ENCODE data around the gene FAM227B.
"Not testable (repeated sequence)": the region's sequence is repeated elsewhere in the genome, so short reads cannot be mapped to it uniquely, and the experiment has no call there.

FAM227B gene, protein sequence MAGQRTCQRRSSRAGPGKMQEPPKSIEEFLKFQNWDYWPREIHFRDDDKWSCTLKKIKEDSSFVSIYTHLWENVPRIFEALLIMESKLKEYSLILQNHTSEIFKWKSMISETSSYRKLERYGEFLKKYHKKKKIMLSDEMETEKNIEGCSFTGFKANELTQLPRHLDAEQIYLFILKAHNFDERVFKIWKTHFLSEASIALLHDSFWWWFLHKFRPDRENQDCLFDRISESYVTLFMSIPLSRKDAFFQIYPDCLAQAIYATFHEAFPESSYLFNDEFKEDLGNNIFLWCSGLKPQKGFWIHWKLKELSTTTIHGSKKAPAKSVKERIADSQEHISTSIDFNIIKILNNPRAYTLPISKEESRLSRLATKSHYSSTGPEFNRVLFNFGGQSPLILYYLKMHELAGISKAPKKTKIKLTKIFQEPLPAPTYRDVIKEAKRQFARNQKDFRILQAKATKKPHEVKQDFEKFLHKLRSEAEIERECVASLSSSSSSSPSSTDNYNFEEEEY

DNA sequence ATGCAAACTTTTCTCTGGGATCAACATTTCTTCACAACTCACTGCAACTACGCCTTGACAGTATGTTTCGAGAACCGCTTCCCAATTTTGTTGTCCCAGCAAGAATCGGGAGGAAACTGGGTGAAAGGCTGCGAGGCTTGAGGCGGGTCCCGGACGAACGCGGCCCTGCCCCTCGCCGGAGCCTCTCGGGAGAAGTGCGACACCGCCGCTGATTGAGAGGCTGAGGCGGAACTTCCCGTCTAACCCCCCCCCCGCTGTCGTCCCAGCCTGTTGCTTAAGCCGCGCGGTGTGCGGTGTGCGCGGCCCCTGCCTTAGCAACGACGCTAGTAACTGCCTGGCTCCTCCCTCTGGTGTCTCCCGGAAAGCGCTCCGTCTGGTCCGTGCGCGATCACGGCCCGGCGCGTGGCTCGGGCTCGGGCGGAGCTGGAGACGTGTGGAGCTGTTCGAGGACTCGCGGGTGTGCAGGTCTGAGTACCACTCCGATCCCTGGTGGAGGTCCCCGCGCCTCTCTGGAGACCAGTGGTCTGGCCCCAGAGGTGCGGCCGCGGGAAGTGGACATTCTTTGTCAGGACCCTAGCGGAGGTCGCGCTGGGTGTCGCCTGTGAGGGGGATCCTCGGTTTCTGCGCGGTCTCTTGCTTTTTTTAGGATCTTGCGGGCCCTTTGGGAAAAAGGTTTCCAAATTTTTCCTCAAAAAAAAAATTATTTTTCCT is at the start of gene FAM227B, which contains the start of gene DTWD1:
Gene FAM227B, minus strand, starts transcription at position 161 of the 711 bp plus-strand sequence. CDS start 5,647 bp downstream, outside the sequence.
Gene DTWD1, plus strand, starts transcription at position 391 of the 711 bp plus-strand sequence. CDS start 4,120 bp downstream, outside the sequence.
- in situ Hi-C loops (cut with MboI; ENCODE audit: low sequenced_read_pairs): no loop called here

DNA sequence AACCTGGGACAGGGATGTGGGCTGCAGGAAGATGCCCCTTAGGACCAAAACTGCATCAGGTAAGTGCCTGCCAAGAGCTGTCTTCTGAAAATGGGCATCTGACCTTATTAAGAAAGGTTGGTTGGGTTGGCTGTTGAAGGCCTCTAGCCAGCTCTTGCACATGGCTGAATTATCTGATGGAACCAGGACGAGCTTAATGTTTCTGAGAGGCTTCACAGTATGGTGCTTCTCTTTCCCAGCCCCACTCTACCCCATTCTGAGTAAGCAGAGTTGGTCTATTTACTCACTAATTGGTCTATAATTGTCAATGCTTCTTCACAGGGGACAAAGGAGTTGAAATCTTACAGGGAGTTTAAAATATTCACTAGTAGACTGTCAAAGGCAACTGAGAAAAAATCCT is 48.7 kb upstream of the FAM227B start:
- in situ Hi-C loops (cut with MboI; ENCODE audit: low sequenced_read_pairs): no loop called here

DNA sequence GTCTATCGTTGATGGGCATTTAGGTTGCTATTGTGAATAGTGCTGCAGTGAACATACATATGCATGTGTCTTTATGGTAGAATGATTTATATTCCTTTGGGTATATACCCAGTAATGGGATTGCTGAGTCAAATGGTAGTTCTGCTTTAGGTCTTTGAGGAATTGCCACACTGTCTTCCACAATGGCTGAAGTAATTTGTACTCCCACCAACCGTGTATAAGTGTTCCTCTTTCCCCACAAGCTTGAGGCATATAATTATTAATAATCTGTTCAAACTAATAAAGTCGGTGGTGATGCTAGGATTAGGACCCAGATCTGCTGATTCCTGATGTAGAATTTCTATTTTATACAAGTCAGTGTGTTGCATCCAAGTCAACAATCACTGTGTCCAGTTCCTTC is 45.9 kb upstream of the FAM227B start:
- in situ Hi-C loops (cut with MboI; ENCODE audit: low sequenced_read_pairs): not testable (repeated sequence)

DNA sequence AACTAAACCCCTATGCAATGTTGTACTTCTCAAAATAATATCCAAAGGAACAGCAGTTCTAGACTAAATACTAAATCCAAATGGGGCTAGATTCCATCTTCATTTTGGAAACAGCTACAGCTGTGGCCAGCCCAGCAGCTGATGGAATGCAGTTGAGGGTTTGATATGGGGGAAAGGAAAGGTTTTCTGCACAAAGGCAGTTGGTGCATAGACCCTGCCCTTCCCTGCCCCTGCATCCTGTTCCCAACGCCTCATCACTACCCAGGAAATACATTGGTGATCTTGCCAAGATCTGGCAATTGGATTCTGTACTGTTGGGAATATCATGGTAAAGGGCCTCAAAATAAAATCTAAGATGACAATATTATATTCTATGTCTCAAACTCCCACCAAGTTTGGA is 44.1 kb upstream of the FAM227B start:
- in situ Hi-C loops (cut with MboI; ENCODE audit: low sequenced_read_pairs): no loop called here

DNA sequence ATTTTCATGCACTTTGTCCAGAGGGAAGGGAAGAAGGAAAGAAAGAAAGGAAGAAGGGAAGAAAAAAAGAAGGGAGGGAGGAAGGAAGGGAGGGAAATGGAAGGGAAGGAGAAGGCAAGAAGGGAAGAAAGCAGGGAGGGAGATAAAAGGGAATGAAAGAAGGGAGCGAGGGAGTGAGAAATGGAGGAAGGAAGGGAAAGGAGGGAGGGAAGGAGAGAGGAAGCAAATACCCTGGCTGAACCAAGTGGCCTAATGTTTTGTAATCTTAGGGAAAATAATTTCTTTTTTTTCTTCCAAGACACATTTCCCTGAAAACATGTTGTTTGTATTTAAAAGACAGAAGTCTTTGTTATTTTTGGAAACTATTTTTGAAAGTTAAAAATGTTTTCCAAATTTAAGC is 36.1 kb upstream of the FAM227B start:
- in situ Hi-C loops (cut with MboI; ENCODE audit: low sequenced_read_pairs): no loop called here

DNA sequence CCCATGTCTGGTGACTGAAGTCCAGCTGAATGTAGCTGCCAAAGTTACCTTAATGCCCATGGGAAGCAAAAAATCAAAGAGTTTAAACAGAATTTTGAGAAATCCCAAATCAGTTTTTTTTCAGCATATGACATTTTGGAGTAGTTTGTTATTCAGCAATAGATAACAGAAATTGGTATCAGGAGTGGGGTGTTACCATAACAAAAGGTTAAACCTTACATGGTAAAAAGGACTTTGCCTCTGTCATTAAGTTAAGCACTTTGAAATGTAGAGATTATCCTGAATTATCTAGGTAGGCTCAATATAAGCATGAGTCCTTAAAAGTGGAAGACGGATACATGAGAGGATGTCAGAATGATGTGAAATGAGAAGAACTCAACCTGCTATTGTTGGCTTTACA is 32.3 kb upstream of the FAM227B start:
- in situ Hi-C loops (cut with MboI; ENCODE audit: low sequenced_read_pairs): no loop called here

DNA sequence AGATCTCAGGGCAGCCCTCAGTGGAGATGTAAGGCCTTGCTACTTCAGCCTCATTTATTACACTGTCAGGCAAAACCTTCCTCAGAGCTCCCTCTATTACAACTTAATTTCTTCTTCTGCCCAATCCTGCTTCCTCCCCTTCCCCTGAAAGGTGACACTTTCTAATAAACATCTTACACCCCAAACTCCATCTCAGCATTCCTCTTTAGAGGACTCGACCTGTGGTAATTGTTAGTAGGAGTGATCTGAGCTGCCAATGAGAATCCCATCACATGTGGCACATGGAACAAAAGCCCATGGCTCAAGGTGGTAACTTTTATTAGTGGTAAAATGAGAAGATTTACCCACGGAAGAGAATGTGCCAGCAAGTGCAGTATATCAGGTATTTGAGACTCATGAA is 30.1 kb upstream of the FAM227B start:
- in situ Hi-C loops (cut with MboI; ENCODE audit: low sequenced_read_pairs): no loop called here

DNA sequence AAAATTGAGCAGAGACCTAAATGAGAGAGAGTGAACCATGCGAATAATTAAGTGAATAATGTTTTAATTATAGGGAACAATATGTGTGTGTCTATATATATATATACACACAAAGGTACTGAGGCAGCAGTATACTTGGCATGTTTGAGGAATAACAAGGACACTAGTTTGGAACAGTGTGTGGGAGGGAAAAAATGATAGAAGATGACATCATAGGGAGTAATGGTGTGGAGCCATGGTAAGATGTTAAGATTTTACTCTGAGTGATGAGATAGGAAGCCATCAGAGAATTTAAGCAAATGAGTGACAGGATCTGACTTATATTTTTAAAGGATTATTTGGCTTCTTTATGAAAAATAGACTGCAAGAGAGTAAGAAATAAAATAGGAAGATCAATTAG is 29.4 kb upstream of the FAM227B start:
- in situ Hi-C loops (cut with MboI; ENCODE audit: low sequenced_read_pairs): no loop called here

DNA sequence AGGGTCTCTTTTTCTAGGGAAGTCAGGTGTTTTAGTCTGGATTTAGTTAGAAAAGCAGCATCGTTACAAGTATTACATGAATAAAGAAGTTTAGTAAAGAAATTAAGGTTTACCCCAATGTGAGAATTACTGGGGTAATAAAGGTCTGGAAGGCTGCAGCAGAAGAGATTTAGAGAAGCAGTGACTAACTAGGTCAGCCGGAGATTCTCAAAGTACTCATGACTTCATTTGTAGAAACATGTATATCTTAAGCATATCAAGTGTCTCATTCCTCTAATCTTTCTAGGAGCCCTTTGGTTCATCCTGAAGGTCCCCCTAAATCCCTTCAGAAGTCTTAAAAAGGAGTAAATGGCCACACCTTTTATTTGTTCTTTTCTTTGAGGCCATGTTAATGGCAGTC is 26.3 kb upstream of the FAM227B start:
- in situ Hi-C loops (cut with MboI; ENCODE audit: low sequenced_read_pairs): no loop called here

DNA sequence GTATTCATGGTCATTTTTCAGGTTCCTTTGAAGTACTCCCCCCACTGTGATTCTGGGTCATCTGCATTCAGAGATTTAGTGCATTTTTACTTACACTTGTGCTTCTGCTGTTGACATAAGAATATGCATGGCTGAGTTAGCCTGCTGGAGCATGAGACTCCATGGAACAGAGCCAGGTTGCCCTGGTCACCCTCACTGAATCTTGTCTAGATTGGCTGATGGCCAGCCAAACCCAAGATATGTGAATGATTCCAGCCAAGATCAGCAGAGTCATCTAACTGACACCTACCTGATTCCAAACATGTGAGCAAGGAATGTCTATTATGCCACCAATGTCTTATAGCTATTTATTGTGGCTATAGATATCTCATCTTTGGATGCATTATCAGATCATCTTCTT is 25.3 kb upstream of the FAM227B start:
- in situ Hi-C loops (cut with MboI; ENCODE audit: low sequenced_read_pairs): no loop called here

DNA sequence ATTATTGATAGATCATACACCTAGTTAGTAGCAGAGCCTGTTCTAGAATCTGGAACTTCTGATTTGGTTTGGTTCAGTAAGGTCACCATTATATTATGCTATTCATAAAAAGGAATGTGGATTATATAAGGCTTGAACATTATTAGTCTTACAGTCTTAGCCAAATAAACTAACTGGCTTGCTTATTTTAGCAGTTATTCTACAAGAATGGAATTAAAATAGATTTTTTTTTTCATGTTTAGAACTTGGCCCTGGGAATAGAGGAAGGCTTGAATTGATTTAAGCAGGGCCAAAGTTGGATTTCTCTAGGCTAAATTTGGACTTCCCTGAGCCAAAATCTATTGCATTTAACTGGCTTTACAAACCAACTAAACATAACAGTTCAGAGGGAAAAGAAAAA is 24.7 kb upstream of the FAM227B start:
- in situ Hi-C loops (cut with MboI; ENCODE audit: low sequenced_read_pairs): no loop called here

DNA sequence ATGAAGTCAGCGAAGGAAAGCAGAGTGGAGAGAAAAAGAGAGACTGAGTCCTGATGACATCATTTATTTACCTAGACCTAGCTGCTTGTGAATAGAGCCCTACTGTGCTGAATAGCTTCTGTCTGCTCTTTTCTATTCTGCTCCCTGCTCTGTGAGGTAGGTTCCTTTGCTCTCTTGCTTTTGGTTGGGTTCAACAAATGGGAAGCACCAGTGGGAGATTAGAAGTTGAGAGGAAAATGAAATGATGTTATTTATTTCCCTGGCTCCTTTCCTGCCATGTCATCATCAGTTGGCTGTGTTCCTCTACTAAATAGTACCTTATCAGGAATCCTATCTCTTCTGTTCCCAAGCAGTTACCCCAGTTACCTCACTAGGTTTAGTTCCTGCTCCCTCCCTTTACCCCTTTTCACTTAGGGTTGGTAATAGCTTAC is 23.8 kb upstream of the FAM227B start:
- in situ Hi-C loops (cut with MboI; ENCODE audit: low sequenced_read_pairs): no loop called here

DNA sequence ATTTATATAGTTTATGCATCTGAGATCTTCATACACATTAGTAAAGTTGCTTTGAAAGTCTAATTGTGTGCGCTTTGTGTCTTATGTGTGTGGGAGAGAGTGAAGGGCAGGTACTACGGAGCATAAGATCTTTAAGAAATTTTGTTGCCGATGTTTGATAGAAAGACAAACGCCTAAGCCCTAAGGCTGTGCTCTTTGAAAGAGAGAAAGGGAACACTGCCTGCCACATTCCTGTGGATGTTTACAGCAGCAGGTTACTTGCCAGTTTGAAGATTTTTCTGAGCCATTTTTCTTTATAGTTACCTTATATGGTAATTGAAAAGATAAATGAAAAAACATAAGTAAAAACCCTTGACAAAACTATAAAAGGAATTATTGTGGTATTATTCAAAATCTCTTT is 17.2 kb upstream of the FAM227B start:
- in situ Hi-C loops (cut with MboI; ENCODE audit: low sequenced_read_pairs): no loop called here

DNA sequence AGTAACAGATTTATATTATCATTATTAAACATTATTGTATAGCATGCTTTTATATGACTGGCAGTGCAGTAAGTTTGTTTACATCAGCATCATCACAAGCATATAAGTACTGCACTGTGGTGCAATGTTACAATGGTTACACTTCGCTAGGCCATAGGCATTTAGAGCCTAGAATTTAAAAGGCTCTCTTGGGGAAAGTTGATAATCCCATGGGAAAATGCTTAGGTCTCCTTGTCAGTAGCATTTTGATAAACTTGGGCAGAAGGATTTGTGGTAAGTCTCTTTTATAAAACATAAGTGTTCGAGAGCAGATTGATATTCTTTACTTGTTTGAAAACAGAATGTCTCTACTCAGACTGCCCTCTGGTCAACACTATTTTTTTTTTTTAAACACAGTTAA is 7.8 kb upstream of the FAM227B start:
- in situ Hi-C loops (cut with MboI; ENCODE audit: low sequenced_read_pairs): no loop called here

DNA sequence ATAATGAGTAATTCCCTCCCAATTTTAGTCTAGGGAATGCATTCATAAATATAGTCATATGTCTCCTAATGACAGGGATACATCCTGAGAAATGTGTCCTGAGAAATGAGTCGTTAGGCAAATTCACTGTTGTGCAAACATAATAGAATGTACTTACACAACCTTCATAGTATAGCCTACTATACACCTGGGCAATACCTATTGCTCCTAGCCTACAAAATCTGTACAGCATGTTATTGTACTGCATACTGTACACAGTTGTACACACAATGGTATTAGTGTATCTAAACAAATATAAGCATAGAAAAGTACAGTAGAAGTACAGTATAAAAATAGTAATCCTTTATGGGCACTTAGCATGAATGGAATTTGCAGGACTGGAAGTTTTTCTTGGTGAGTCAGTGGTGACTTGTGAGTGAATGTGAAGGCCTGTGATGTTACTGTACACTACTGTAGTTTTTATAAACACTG is 6.8 kb upstream of the FAM227B start:
- in situ Hi-C loops (cut with MboI; ENCODE audit: low sequenced_read_pairs): no loop called here

DNA sequence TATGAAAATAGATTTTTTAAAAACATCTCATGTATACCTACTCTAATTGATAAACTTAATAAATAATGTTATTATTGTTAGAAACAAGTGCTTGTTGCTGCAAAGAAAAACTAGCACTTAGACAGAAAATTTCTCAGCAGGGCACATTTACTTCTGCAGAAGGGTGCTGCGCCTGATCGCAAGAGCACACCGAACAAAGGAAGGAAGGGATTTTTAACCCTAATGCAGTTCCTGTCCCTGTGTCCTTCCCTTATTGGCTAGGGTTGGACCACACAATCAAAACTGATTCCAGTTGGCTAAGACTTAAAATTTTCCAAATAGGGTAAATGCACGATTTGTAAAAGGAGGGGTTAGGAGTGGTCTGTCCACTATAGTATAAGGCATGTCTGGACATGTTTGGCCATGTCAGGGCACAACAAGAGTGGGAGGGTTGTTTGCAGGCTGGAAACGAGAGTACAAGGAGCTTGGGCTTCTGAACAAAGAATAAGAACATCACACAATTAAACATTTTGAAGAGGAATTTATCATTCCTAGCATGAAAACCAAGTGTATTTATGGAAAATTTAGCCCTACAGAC is 4.9 kb upstream of the FAM227B start:
- in situ Hi-C loops (cut with MboI; ENCODE audit: low sequenced_read_pairs): no loop called here

DNA sequence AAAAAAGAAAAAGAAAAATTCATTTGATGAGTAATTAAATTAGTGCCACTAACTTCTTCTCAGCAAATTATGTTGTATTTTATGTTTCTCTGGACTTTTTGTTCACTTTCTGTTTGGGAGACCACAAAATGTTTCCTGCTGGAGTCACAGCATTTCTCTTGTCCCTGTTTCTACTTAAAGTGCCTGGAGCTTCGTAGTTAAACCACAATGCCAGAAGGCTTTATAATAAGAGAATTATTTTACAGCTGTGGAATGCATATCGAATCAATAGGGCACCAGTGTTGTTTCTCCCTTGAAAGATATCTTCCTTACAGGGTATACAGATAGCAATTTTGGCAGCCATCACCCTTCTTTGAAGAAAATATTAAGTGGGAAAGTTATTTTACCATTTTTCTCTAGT is 3.4 kb upstream of the FAM227B start:
- in situ Hi-C loops (cut with MboI; ENCODE audit: low sequenced_read_pairs): no loop called here

DNA sequence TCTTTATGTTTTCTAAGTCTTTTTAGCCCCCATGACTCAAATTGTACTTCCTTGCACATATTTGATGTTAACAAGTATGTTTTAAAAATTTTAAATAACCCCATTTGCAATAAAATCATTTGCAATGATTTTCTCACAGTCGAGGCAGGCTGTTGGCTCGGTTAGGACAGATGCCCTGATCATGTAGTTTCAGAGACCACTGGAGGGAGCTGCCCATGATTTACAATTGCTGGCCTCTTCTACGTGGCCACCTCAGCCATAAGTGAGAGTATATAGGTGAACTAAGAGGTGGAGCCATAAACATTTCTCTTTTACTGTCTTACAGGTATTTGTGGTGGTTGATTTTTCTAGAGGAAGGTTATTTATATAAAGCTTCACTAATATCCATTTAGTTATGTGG is 1.9 kb upstream of the FAM227B start:
- in situ Hi-C loops (cut with MboI; ENCODE audit: low sequenced_read_pairs): no loop called here

DNA sequence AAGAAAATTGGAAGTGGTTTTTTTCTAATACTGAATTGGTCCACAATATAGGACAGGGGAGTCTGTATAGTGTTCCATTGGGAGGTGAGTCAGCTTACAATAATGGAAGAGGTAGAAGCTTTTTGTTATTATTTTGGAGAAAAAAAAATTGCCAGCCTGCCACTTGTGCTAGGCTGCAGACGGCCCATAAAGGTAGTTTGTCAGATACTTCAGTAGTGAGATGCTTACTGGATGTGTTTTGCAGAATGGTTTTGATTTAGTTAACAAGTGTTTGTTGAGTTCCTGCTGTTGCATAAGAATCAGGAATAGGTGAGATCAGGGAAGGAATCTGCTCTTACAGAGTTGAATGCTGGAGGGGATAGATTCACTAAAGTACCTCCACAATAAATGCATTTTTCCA is 1.3 kb upstream of the FAM227B start:
- in situ Hi-C loops (cut with MboI; ENCODE audit: low sequenced_read_pairs): no loop called here

DNA sequence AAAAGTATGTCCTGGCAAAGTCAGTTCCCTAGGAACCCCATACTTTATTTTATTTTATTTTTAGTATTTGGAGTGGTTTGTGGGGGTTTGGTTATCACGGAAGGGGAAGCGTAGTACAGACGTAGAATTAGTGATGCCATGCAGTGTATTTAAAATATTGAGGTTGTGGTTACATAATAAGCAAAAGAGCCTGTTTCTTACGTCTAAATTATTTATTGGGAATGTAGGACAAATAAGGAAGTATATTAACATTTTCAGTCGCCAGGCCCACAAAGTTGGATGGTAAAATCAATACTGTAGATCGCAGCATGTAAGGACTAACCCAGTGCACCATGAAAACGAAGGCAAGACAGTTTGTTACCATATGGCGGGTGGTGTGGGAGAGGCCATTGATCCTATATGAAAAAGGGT is 788 bp upstream of the FAM227B start:
- in situ Hi-C loops (cut with MboI; ENCODE audit: low sequenced_read_pairs): no loop called here

DNA sequence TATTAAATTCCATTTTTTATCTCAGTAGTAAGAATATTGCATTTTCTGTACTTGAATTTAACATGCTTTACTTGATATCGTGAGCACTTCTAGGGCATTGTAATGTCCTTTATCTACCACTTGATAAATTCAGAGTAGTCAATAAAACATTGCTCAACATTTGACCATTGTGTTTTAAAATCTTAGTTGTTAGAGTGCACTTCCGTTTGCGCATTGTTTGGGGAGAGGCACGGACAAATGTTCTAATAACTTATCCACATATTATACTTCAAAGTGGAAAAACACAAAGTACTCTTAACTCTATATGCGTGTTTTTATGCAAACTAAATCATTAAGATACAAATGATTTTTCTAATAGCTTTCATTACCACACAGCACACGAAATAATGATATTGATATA is 419 bp downstream of the FAM227B start:
- in situ Hi-C loops (cut with MboI; ENCODE audit: low sequenced_read_pairs): no loop called here

DNA sequence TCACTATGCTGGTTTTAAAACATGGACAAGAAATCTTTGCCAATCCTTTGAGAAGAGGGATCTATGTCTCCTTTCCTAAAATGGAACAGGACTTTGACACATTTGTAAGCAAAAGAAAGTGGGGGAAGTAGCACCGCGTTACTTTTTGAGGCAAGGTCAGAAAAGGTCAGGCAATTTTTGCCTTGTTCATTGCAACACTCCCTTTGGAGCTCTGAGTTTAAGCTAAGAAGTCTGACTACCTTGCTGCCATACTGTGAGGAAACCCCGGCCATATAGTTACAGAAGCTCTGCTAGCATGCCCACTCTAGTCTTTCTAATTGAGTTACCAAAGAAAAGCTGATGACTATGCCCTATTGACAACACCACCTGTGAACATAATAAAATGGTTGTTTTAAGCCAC is 1.4 kb downstream of the FAM227B start:
- in situ Hi-C loops (cut with MboI; ENCODE audit: low sequenced_read_pairs): no loop called here

Data from HL-60/S4 treated with retinoic acid at 250 ng/mL for 4 days and 3 days (cell line).